Stimulated activated CD4-positive, alpha-beta T cell treated with anti-CD3 and anti-CD28 coated beads, Interleukin-1b, Interleukin-23, amount 100 ng/mL, for 48 hours (primary cell): Measurements from ENCODE around the gene GRK2.

Experiments used
- DNase-seq: peaks from one replicate; pipeline ENCODE4 v3.0.0-alpha.2; 2020

The GRK2 gene

DNA sequence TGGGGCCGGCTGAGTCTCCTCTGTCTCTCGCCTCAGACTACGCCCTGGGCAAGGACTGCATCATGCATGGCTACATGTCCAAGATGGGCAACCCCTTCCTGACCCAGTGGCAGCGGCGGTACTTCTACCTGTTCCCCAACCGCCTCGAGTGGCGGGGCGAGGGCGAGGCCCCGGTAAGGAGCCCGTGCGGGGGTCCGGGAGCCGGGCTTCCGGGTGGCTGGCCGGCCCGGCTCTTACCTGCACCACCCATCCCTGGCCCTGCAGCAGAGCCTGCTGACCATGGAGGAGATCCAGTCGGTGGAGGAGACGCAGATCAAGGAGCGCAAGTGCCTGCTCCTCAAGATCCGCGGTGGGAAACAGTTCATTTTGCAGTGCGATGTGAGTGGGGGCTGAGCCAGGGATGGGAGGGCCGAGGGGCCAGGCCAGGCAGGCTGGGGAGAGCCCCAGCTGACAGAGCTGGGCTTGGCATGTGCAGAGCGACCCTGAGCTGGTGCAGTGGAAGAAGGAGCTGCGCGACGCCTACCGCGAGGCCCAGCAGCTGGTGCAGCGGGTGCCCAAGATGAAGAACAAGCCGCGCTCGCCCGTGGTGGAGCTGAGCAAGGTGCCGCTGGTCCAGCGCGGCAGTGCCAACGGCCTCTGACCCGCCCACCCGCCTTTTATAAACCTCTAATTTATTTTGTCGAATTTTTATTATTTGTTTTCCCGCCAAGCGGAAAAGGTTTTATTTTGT is 18.7 kb downstream of the GRK2 start:
- DNase-seq: no peak

DNA sequence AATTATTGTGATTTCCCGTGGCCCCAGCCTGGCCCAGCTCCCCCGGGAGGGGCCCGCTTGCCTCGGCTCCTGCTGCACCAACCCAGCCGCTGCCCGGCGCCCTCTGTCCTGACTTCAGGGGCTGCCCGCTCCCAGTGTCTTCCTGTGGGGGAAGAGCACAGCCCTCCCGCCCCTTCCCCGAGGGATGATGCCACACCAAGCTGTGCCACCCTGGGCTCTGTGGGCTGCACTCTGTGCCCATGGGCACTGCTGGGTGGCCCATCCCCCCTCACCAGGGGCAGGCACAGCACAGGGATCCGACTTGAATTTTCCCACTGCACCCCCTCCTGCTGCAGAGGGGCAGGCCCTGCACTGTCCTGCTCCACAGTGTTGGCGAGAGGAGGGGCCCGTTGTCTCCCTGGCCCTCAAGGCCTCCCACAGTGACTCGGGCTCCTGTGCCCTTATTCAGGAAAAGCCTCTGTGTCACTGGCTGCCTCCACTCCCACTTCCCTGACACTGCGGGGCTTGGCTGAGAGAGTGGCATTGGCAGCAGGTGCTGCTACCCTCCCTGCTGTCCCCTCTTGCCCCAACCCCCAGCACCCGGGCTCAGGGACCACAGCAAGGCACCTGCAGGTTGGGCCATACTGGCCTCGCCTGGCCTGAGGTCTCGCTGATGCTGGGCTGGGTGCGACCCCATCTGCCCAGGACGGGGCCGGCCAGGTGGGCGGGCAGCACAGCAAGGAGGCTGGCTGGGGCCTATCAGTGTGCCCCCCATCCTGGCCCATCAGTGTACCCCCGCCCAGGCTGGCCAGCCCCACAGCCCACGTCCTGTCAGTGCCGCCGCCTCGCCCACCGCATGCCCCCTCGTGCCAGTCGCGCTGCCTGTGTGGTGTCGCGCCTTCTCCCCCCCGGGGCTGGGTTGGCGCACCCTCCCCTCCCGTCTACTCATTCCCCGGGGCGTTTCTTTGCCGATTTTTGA is 19.5 kb downstream of the GRK2 start:
- DNase-seq: no peak

DNA sequence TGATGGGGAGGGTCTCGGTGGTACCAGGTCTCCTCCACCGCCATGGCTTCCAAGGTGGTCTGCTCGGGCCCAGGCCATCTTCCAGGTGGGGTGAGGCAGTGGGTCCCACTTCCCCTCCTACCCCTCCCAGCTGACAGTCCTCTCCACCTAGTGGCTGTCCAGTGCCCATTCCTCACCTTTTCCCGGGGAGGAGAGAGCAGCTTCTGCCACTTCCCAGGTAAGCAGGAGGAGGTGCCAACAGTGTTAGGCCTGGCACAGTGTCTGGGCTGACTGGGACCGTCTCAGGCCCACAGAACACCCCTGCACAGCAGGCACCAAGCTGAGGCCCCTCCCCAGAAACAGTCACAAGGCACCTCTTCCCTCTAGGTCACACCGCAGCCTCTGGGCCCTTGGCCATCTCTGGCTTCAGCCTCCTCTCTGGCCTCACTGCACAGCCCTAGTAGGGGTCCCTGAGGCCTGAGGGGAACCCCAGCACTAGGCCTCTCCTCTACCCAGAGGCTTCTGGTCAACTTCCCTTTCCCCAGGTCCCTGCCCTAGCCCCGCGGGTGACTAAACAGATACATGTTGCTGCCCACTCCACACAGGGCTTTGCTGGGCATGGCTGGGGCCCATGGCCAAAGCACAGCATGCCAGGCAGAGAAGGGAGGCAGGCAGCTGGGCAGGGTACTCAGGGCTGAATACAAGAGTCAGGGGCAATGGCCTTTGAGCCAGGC is 20.5 kb downstream of the GRK2 start:
- no peak for DNase-seq

DNA sequence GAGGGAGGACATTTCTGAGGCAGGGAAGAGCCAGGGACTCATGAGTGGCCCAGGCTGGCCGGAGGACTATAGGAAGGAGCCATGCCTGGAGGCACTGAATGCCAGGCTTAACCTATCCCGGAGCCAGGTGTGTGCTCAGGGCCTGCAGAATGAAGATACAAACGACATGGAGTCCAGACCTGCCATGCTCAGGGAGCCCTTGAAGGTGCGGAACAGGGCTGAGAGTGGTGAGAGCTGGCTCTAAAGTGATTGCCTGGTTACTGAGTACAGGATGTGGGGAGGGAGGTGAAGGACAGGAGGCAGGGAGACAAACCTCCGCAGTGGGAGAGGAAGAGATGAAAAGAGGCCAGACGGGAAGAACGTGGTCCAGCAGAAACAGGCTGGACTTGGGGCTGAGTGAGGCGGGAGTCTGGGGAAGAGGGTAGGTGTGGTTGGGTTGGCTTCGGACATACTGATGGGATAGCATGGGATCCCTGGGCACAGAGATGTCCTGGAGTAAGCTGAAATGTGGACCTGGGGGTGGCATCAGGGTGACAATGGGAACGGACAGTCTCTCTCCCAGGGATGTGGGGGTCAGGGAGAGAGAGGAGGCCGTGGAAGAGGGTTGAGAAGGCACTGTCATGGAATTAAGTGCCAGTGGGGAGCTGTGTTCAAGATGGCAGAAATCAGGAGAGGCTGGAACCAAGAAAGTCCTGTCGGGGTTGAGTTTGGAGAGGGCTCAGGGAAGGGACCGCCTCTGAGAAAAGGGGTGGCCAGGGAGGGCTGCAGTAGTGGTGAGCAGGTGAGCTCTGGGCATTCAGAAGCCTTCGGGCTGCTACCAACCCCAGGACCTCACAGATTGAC is 21.3 kb downstream of the GRK2 start:
- DNase-seq: no peak

DNA sequence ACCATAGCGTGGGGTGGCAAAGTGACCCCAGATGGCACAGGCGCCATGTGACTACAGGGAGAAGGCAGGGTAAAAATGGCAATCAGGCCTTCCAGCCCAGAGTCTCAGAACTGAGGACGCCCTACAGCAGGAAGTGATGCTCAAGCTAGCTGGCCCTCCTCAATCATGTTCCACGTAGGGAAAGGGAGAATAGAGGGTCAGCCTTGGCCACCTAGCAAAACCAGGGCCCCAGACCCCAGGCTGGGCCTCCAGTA is 21.9 kb downstream of the GRK2 start:
- DNase-seq: peak; percentile 47

DNA sequence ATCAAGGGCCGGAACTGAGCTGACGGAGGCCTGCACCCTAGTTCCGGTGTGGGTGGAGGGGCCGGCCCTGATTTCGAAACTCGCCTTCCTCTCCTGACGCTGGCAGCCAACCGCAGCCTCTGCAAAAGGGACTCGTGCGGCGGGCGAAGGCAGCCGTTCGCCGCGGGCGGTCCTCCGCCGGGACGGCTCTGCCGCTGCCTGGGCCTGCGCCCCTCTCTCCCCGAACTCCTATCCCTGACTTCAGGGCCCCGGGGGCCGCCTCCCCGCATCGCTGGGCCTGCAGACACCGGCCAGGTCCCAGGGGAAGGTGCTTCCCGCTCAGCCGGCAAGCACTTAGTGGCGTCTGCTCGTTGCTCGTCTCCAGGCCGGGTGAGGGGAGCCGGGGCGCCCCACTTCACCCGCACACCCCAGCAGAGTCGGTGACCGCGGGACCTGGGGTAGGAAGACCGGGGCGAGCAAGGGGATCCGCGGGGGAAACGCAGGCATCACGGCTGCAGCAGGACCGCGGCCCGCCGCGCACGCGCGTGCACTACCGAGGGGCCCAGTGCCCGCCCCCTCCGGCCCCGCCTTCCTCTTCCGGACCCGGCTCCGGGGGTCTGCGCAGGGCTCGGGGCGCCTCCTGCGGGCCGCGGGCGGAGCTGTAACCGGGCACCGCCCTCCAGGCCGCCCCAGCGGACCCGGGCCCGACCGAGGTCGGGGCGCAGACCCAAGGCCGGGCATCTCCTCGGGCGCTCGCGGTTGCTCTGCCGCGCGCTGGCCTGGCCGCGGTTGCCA is 22.4 kb downstream of the GRK2 start:
- DNase-seq: peak; percentile 90

DNA sequence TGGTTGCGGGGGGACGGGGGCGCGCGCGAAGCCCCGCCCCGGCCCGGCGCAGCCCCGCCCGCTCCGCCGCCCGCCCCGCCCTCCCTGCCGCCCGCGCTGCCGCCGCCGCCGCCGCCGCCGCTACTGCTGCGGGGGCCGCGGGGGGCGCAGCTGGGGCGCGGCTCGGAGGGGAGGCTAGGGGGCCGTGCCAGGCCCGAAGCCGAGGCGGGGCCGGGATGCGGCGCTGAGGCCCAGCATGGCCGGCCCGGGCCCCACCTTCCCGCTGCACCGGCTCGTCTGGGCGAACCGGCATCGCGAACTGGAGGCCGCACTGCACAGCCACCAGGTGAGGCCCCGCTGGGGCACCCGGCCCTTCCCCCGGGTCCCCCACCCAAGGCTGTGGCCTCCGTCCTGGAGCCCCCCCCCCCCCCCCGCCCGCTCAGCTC is 23.0 kb downstream of the GRK2 start, which contains the start of gene ANKRD13D:
ANKRD13D (plus strand) TSS at position 78 of the 425 bp plus-strand sequence; CDS start at position 236, 158 bp downstream.
- no peak for DNase-seq

DNA sequence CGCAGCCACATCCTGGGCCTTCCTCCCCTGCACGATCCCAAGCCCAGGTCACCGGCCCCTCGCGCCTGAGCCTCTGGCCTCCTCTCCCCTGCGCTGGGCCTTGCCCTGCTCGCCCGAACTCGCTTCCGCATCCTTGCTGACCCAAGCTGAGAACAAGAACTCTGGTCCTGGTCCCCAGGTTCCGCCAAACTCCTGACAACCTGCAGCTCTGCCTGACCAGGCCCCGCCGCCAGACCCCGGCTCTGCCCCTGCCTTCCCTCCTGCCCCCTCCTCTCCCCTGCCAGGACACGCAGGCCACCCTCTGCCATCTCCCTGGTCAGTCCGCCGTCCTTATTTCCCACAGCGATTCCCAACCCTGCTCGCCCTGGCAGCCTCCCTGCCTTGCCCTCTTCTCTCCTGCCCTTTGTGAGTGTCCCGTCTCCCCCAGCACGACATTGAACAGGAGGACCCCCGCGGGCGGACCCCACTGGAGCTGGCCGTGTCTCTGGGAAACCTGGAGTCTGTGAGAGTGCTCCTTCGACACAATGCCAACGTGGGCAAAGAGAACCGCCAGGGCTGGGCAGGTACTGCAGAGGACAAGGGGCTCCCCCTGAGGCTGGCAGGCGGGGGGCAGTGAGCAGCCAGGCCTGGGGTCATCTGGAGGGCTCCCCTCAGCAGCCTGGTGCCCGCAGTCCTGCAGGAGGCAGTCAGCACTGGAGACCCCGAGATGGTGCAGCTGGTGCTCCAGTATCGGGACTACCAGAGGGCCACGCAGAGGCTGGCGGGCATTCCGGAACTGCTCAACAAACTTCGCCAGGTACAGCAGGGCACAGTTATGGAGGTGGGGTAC is 23.6 kb downstream of the GRK2 start:
- peak; percentile 3 for DNase-seq

DNA sequence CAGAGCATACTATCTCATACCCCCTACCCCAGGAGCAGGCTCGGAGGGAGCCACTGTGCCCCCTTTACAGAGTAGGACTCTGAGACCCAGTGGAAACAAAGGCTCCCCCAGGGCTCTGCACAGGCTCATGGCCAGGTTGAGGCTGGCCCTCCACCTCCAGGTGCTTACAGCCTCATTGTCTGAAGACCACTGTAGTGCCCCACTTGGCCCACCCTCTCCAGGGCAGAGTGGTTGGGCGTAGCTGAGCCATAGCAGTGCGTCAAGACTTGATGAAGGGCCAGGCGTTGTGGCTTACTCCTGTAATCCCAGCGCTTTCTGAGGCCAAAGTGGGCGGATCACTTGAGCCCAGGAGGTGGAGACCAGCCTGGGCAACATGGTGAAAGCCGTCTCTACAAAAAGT is 24.5 kb downstream of the GRK2 start:
- peak; percentile 0 for DNase-seq

DNA sequence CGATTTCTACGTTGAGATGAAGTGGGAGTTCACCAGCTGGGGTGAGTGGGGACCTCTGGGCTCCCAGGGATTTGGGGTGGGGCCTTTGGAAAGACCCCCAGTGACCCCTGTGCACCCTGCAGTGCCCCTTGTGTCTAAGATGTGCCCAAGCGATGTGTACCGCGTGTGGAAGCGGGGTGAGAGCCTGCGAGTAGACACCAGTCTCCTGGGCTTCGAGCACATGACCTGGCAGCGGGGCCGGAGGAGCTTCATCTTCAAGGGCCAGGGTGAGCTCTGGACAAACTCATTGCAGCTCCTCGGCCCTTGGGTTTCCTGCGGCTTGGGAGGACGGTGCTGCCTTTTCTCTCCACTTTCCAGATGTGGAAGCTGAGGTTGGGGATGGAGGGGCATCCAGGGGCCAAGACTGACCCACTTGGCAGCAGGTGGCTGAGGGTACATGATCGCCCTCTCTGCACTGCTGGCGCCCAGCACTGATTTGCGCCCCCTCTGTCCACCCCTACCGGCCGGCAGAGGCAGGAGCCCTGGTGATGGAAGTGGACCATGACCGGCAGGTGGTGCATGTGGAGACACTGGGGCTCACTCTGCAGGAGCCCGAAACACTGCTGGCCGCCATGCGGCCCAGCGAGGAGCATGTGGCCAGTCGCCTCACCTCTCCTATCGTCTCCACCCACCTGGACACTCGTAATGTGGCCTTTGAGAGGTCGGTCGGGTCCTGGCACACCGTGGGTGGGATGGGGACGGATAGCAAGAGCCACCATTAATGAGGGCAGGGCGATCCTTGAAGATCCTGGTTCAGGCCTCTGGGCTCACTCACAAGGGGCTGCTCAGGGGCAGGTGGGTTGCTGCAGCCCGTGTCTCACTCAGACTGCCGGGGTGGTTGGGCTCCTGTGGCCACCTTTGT is 25.5 kb downstream of the GRK2 start:
- no peak for DNase-seq

DNA sequence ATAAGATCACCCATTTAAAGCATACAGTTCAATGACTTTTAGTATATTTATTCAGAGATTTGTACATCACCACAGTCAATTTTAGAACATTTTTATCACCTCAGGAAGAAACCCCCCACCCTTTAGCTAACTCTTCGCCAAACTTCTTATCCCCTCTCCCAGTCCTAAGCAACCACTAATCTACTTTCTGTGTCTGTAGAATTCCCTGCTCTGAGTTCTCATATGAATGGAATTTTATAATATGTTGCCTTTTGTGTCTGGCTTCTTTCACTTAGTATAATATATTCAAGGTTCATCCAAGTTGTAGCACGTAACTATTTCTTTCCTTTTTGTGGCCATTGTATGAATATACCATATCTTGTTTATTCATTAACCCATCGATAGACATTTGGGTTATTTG is 26.4 kb downstream of the GRK2 start:
- no peak for DNase-seq

DNA sequence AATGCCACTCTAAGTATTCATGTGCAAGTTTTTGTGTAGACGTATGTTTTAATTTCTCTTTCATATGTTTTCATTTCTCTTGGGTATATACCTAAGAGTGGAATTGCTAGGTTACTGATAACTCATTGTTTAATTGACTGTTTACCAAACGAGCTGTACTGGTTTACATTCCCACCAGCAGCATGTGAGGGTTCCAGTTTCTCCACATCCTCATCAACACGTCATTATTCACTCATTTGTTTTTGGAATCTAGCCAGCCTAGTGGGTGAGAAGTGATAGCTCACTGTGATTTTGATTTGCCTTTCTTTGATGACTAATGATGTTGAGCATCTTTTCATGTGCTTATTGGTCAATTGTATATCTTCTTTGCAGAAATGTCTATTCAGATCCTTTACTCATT is 26.8 kb downstream of the GRK2 start:
- DNase-seq: no peak

DNA sequence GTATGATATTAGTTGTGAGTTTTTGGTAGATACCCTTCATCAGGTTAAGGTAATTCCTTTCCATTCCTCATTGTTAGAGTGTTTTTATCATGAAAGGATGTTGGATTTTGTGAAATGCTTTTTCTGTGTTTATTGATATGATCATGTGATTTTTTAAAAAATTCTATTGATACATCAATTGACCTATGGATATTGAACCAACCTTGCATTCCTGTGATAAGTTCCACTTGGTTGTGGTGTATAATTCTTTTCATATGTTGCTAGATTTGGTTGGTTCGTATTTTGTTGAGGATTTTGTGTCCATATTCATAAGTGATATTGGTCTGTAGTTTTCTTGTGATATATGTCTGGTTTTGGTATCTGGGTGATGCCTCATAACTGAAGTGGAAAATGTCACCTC is 29.6 kb downstream of the GRK2 start:
- no peak for DNase-seq

DNA sequence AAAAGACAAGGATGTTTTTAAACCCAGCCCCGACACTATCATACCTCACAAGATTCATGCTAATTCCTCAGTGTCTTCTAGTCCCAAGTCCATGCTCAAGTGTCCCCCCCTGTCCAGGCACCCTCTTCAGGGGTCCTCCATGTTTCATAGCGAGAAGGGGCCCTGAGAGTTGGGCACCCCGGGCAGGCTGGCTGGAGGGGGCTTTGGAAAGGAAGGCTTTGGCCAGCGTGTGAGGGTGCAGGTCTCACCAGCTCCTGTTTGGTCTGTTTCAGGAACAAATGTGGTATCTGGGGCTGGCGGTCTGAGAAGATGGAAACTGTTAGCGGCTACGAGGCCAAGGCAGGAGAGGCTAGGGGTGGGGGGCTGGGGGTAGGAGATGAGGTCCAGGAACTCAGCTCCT is 32.5 kb downstream of the GRK2 start:
- no peak for DNase-seq

DNA sequence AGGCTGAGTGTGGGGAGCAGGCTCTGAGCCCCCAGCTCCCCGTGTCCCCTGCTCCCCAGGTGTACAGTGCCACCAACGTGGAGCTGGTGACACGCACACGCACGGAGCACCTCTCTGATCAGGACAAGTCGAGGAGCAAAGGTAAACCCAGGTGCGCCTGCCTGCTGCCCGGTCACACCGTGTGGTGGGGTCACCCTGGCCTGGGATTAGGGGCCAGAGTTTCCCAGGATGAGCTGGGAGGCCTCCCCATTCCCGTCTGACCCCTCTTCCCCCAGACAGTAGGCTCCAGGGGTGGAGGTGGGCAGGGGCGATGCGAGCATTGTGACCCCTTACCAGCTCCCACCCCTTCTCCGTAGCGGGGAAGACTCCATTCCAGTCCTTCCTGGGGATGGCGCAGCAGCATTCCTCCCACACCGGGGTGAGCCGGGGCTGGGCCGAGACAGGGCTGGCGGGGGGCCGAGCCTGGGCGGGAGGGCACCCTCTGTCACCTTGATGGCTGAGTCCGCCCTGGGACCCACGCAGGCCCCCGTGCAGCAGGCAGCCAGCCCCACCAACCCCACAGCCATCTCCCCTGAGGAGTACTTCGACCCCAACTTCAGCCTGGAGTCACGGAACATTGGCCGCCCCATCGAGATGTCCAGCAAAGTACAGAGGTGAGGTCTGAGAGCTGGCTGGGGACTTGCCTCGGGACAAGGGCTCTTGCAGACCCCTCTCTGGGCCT is 33.4 kb downstream of the GRK2 start:
- no peak for DNase-seq

DNA sequence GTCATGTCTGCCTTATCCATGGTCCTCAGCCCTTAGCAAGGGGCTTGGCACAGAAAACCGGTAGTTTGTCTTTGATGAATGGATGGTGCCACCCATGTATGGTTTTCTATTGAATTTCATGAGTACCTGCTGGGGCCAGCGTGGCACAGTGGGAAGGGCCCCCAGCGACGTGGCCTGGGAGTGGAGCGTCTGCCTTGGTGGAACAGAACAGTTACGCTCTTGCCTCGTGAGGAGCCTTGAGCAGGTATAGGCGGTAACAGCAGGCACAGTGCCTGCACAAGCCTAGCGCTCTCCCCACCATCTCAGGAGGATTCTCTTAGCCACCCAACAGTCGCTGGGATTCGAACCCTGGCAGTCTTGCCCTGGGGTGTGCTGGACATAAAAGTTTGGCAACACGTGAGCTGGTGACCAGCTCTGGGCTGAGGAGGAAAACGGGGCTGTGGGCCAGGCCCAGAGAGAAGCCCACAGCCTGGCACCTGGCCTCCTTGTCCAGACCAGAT is 34.0 kb downstream of the GRK2 start:
- DNase-seq: no peak

DNA sequence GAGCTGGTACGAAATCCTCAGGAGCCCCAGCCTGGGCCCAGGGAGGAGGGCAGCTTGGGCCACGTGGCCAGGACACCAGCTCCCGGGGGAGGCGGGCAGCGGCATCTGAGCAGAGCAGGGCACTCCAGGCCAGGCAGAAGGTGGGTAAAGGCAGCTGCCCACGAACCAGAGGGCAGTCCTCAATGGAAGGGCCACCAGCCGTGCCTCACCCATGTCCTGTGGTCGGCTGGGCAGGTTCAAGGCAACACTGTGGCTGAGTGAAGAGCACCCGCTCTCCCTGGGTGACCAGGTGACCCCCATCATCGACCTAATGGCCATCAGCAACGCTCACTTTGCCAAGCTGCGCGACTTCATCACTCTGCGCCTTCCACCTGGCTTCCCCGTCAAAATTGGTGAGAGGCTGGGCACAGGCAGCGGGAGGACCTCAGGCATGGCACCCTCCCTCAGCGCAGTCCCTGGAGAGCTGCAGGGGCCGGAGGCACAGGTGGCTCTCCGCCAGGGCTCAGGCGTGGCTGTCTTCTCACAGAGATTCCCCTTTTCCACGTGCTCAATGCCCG is 34.6 kb downstream of the GRK2 start:
- DNase-seq: no peak

DNA sequence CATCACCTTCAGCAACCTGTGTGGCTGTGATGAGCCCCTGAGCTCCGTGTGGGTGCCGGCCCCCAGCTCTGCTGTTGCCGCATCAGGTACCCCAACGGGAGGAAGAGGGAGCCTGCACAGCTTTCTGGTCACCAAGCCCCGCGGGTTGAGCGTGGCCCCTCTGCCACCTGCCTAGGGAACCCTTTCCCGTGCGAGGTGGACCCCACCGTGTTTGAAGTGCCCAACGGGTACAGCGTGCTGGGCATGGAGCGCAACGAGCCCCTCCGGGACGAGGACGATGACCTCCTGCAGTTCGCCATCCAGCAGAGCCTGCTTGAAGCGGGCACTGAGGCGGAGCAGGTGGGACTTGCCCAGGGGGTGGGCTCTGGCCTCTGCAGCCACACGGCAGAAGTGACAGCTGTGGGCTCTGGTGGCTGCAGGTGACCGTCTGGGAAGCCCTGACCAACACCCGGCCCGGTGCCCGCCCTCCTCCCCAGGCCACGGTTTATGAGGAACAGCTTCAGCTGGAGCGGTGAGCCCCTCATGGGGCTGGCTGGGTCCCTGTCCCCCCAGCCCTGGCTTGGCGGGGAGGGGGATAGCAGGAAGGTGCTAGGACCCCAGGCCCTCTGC is 35.1 kb downstream of the GRK2 start:
- DNase-seq: no peak
